Measurements from ENCODE around the gene LIN37.
"Not testable (repeated sequence)": the region's sequence is repeated elsewhere in the genome, so short reads cannot be mapped to it uniquely, and the experiment has no call there.

The LIN37 gene

GRCh38 chr19:35753634-35754369, 5.4 kb downstream of the LIN37 start:
- DNase-seq (ENCODE audit: low spot score): no peak

GRCh38 chr19:35754370-35755130, 6.2 kb downstream of the LIN37 start:
- no peak for DNase-seq (ENCODE audit: low spot score)

- DNase-seq (ENCODE audit: low spot score): no peak
Measured at GRCh38 chr19:35755131-35755549, 6.8 kb downstream of the LIN37 start.

GRCh38 chr19:35755550-35756376, 7.4 kb downstream of the LIN37 start:
- peak; percentile 77 for DNase-seq (ENCODE audit: low spot score)

- peak; percentile 35 for DNase-seq (ENCODE audit: low spot score)
Measured at GRCh38 chr19:35756377-35757230, 8.2 kb downstream of the LIN37 start, which contains the start of gene HSPB6. Gene HSPB6, minus strand, starts transcription at chr19:35757029. Its CDS starts 21 bp downstream, at chr19:35757008.

- DNase-seq (ENCODE audit: low spot score): peak; percentile 67
Measured at GRCh38 chr19:35757231-35757748, 8.9 kb downstream of the LIN37 start.

- peak; percentile 97 for DNase-seq (ENCODE audit: low spot score)
Measured at GRCh38 chr19:35757749-35758608, 9.6 kb downstream of the LIN37 start, which contains the start of gene PROSER3. Gene PROSER3, plus strand, starts transcription at chr19:35758176. Its CDS starts 40 bp downstream, at chr19:35758216.

GRCh38 chr19:35759697-35760096, 11.3 kb downstream of the LIN37 start:
- DNase-seq (ENCODE audit: low spot score): peak; percentile 2

- no peak for DNase-seq (ENCODE audit: low spot score)
Measured at GRCh38 chr19:35760711-35761349, 12.5 kb downstream of the LIN37 start.

GRCh38 chr19:35764432-35765315, 16.3 kb downstream of the LIN37 start:
- no peak for DNase-seq (ENCODE audit: low spot score)

GRCh38 chr19:35766571-35767104, 18.3 kb downstream of the LIN37 start:
- no peak for DNase-seq (ENCODE audit: low spot score)

GRCh38 chr19:35767288-35768081, 19.1 kb downstream of the LIN37 start:
- peak; percentile 7 for DNase-seq (ENCODE audit: low spot score)

- DNase-seq (ENCODE audit: low spot score): peak; percentile 4
Measured at GRCh38 chr19:35768082-35768421, 19.7 kb downstream of the LIN37 start.

GRCh38 chr19:35772362-35772761, 24.0 kb downstream of the LIN37 start:
- not testable (repeated sequence) for DNase-seq (ENCODE audit: low spot score)

- DNase-seq (ENCODE audit: low spot score): no peak
Measured at GRCh38 chr19:35773020-35773806, 24.8 kb downstream of the LIN37 start.

- DNase-seq (ENCODE audit: low spot score): no peak
Measured at GRCh38 chr19:35774274-35775045, 26.1 kb downstream of the LIN37 start.
